Ovary (tissue), 9 donors: ENCODE data around the gene OAS1. TPM values are rescaled to one million over a fixed set of nuclear protein-coding genes. Genes with fewer than 3 reads are reported as not detected.
"Not testable (repeated sequence)": the region's sequence is repeated elsewhere in the genome, so short reads cannot be mapped to it uniquely, and the experiment has no call there.

ENCODE experiments used
- DNase-seq, 5 donors: peaks; one replicate each; pipeline ENCODE4 v3.0.0-alpha.2; 2019 to 2020
- H3K27ac ChIP-seq, 2 donors: fragments of 200-600 bp; one replicate each; pipeline versions ENCODE4 v1.5.1 to v1.8.0; 2019 to 2022
- H3K27me3 ChIP-seq: fragments of 200-600 bp; one replicate; pipeline ENCODE4 v1.8.0; 2022
- H3K36me3 ChIP-seq: fragments of 200-600 bp; sonication (generic); one replicate; pipeline ENCODE4 v1.5.1; 2019
- H3K4me1 ChIP-seq: one replicate; pipeline ENCODE4 v1.8.1; 2013; ENCODE audit warnings: mild to moderate bottlenecking, moderate library complexity; ENCODE audit not compliant: insufficient read depth
- H3K4me3 ChIP-seq: fragments of 200-600 bp; sonication (generic); one replicate; pipeline ENCODE4 v1.5.1; 2017
- H3K9me3 ChIP-seq, 2 donors: fragments of 200-600 bp in 1 of 2; sonication (generic) in 1 of 2; one replicate each; pipeline versions ENCODE4 v1.5.1 to v1.8.1; 2013 to 2019; ENCODE audit warnings: mild to moderate bottlenecking in 1 of 2, moderate library complexity in 1 of 2
- CTCF ChIP-seq, 3 donors: fragments of 450-650 bp in 2 of 3; fragments of 200-600 bp in 1 of 3; IDR thresholded peaks; one replicate each; pipeline versions ENCODE4 v1.5.1 to v1.8.0; 2016 to 2022; ENCODE audit warnings: antibody characterized with exemption in 3 of 3, mild to moderate bottlenecking in 1 of 3
- EP300 ChIP-seq: sonication (generic); formaldehyde crosslinking; IDR thresholded peaks from one replicate; pipeline ENCODE4 v1.6.1; 2017; ENCODE audit warnings: antibody characterized with exemption
- POLR2A ChIP-seq: fragments of 450-650 bp; IDR thresholded peaks from one replicate; pipeline ENCODE4 v1.6.1; 2017; ENCODE audit warnings: antibody characterized with exemption, mild to moderate bottlenecking, moderate library complexity
- WGBS, 3 donors: extraction: QIAGEN DNeasy Blood & Tissue Kit in 1 of 3; methylation state at CpG; one replicate each; pipeline versions ENCODE4 v1.1.5 to v1.1.7; 2013 to 2017; 5-methylcytosine and 5-hydroxymethylcytosine counted together
- intact Hi-C, 4 donors: fragments of 100-400 bp; cut with DNase I; formaldehyde crosslinking; loops; one replicate each; pipeline versions ENCODE4 v1.11.0 to v1.15.1; 2022 to 2023
- polyA plus RNA-seq, 2 donors: library from polyadenylated mRNA; stranded (reverse); fragments of 200-250 nt in 1 of 2; fragments of 350-450 nt in 1 of 2; fragmentation: Illumina TruSeq in 1 of 2; extraction: RNeasy Lipid Tissue Mini Kit (QIAGEN cat#74804) in 1 of 2; gene quantifications; one replicate each; pipeline ENCODE4 v1.2.3, GENCODE V29; 2013 to 2014
- total RNA-seq, 7 donors: library from RNA; depleted of rRNA in 2 of 7; stranded (reverse); fragments of >200 nt in 2 of 7; fragmentation: NEBNext Ultra II Directional in 3 of 7; extraction: Animal tissue kit (Norgen Biotek cat#: 25700) in 3 of 7; gene quantifications; one replicate each; pipeline versions ENCODE4 v1.1.0 to v1.2.4, GENCODE V29; 2016 to 2023
- donor health status: DM: no; HTN: no; CAD: no; lungs with moderate emphysema.
- donor health status: DM: no; HTN: no; CAD: no.
- donor health status: Bipolar disorder and iron deficiency.
- donor health status: DM: yes; HTN: yes; CAD: no.
- donor health status: DM: no; HTN: no; CAD: no.
- donor health status: DM: yes; HTN: yes; CAD: no.

OAS1 gene
- total and polyA plus RNA-seq, 9 donors: 5.2 to 47.5 (median 8.8) TPM

- H3K4me3 ChIP-seq: peak overlapping the region; percentile 15
- 63 to 68% (median 67%) methylated on average over 7 of the region's 7 CpGs for WGBS, 3 donors
- peaks cover 4% of the 10 kb centered on the region for H3K4me1 ChIP-seq
- H3K27me3 ChIP-seq: no peaks in the 10 kb centered on the region
- peaks cover 0 to 4% of the 10 kb centered on the region in 2 donors for H3K9me3 ChIP-seq
- no peak for DNase-seq
- no peaks in the 10 kb centered on the region for H3K36me3 ChIP-seq
- H3K27ac ChIP-seq: no peak overlapping the region
- intact Hi-C loops: no loop called here
- TF ChIP-seq EP300: no peak
- TF ChIP-seq POLR2A: no peak
- no peak for TF ChIP-seq CTCF (IDR thresholded peaks at IDR 0.05)
These were observed 824 bp downstream of the OAS1 start for GRCh38 chr12:112907415-112908157.

GRCh38 chr12:112908548-112908947 lies 1.8 kb downstream of the OAS1 start:
- no peak for DNase-seq
- peaks cover 4% of the 10 kb centered on the region for H3K4me1 ChIP-seq
- H3K27ac ChIP-seq: no peak overlapping the region
- intact Hi-C loops: no loop called here
- no peak overlapping the region for H3K4me3 ChIP-seq
- H3K36me3 ChIP-seq: no peaks in the 10 kb centered on the region
- no peak for TF ChIP-seq CTCF (IDR thresholded peaks at IDR 0.05)
- TF ChIP-seq EP300: no peak
- TF ChIP-seq POLR2A: no peak
- WGBS, 3 donors: 71 to 85% (median 82%) methylated on average over 12 of the region's 12 CpGs
- peaks cover 0 to 4% of the 10 kb centered on the region in 2 donors for H3K9me3 ChIP-seq
- no peaks in the 10 kb centered on the region for H3K27me3 ChIP-seq

- intact Hi-C loops: no loop called here
- Histone ChIP-seq H3K27ac (no peak overlapping the region), H3K4me3 (no peak overlapping the region), H3K27me3 (no peaks in the 10 kb centered on the region), H3K36me3 (no peaks in the 10 kb centered on the region), H3K9me3 (peaks cover 0 to 4% of the 10 kb centered on the region in 2 donors), H3K4me1 (peaks cover 3% of the 10 kb centered on the region)
- TF ChIP-seq POLR2A (no peak), EP300 (no peak), CTCF (IDR thresholded peaks at IDR 0.05) (no peak)
- 96 to 98% (median 98%) methylated on average over 4 of the region's 4 CpGs for WGBS, 3 donors
- DNase-seq: no peak
These were observed 2.9 kb downstream of the OAS1 start for GRCh38 chr12:112909693-112910092.

- H3K4me3 ChIP-seq: no peak overlapping the region
- no peaks in the 10 kb centered on the region for H3K27me3 ChIP-seq
- H3K27ac ChIP-seq: no peak overlapping the region
- 94 to 100% (median 96%) methylated on average over 1 of the region's 1 CpG for WGBS, 3 donors
- H3K36me3 ChIP-seq: no peaks in the 10 kb centered on the region
- H3K4me1 ChIP-seq: peaks cover 4% of the 10 kb centered on the region
- peaks cover 0 to 4% of the 10 kb centered on the region in 2 donors for H3K9me3 ChIP-seq
- DNase-seq: no peak
- no peak for TF ChIP-seq CTCF (IDR thresholded peaks at IDR 0.05)
- no peak for TF ChIP-seq POLR2A
- no peak for TF ChIP-seq EP300
- intact Hi-C loops: no loop called here
These were observed 6.4 kb downstream of the OAS1 start for GRCh38 chr12:112913038-112913688.

- H3K9me3 ChIP-seq, H3K27ac ChIP-seq, H3K4me3 ChIP-seq, H3K27me3 ChIP-seq, H3K4me1 ChIP-seq, intact Hi-C loops, H3K36me3 ChIP-seq, DNase-seq: not testable (repeated sequence)
- WGBS, 3 donors: 94 to 100% (median 97%) methylated on average over 2 of the region's 2 CpGs
These were observed 7.1 kb downstream of the OAS1 start for GRCh38 chr12:112913888-112914287.
